22Rv1 (cell line): ENCODE data around the gene AR.
A peak's percentile ranks its signal among the peaks of the same experiment; 100 is the strongest.

Source experiments
- H3K27ac ChIP-seq: fragments of 450-650 bp; 2 replicates; pipeline ENCODE4 v1.5.1; 2017
- ZFX ChIP-seq: fragments of 450-650 bp; IDR thresholded peaks from 2 replicates; pipeline ENCODE4 v1.6.1; 2017; ENCODE audit warnings: antibody characterized with exemption, borderline replicate concordance
- TF ChIP-seq, protein P1 (sequence below): fragments of 450-650 bp; IDR thresholded peaks from 2 replicates; pipeline ENCODE4 v1.5.1; 2017; ENCODE audit warnings: mild to moderate bottlenecking

The AR gene

GRCh38 chrX:67724359-67725110, 180.7 kb downstream of the AR start:
- H3K27ac ChIP-seq, result no peak overlapping the region
- TF ChIP-seq, protein P1, sequence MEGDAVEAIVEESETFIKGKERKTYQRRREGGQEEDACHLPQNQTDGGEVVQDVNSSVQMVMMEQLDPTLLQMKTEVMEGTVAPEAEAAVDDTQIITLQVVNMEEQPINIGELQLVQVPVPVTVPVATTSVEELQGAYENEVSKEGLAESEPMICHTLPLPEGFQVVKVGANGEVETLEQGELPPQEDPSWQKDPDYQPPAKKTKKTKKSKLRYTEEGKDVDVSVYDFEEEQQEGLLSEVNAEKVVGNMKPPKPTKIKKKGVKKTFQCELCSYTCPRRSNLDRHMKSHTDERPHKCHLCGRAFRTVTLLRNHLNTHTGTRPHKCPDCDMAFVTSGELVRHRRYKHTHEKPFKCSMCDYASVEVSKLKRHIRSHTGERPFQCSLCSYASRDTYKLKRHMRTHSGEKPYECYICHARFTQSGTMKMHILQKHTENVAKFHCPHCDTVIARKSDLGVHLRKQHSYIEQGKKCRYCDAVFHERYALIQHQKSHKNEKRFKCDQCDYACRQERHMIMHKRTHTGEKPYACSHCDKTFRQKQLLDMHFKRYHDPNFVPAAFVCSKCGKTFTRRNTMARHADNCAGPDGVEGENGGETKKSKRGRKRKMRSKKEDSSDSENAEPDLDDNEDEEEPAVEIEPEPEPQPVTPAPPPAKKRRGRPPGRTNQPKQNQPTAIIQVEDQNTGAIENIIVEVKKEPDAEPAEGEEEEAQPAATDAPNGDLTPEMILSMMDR, result no peak
- no peak for TF ChIP-seq ZFX

- H3K27ac ChIP-seq, result no peak overlapping the region
- TF ChIP-seq, protein P1, result no peak
- no peak for TF ChIP-seq ZFX
Observed at GRCh38 chrX:67725471-67725870, 181.7 kb downstream of the AR start.

- TF ChIP-seq ZFX, result no peak
- TF ChIP-seq, protein P1, result no peak
Observed at GRCh38 chrX:67726018-67726417, 182.2 kb downstream of the AR start.

DNA sequence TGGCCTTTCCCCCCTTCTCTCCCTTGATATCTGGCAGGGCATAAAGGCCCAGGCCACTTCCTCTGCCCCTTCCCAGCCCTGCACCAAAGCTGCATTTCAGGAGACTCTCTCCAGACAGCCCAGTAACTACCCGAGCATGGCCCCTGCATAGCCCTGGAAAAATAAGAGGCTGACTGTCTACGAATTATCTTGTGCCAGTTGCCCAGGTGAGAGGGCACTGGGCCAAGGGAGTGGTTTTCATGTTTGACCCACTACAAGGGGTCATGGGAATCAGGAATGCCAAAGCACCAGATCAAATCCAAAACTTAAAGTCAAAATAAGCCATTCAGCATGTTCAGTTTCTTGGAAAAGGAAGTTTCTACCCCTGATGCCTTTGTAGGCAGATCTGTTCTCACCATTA, 183.8 kb downstream of the AR start:
- no peak overlapping the region for H3K27ac ChIP-seq
- TF ChIP-seq, protein P1, result no peak
- TF ChIP-seq ZFX, result no peak

More at GRCh38 chrX:67726018-67726417, 182.2 kb downstream of the AR start:
- no peak overlapping the region for H3K27ac ChIP-seq

DNA sequence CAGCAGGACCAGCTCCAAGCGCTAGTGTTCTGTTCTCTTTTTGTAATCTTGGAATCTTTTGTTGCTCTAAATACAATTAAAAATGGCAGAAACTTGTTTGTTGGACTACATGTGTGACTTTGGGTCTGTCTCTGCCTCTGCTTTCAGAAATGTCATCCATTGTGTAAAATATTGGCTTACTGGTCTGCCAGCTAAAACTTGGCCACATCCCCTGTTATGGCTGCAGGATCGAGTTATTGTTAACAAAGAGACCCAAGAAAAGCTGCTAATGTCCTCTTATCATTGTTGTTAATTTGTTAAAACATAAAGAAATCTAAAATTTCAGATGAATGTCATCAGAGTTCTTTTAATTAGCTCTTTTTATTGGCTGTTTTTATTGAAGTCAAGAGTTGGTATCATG, 186.5 kb downstream of the AR start:
- TF ChIP-seq, protein P1, result no peak
- TF ChIP-seq ZFX, result no peak
- peak overlapping the region; percentile 8; the same call in 1 of the 2 replicates for H3K27ac ChIP-seq

GRCh38 chrX:67731061-67731460, 187.2 kb downstream of the AR start:
- H3K27ac ChIP-seq, result no peak overlapping the region
- TF ChIP-seq ZFX, result no peak
- TF ChIP-seq, protein P1, result no peak

- TF ChIP-seq, protein P1, result no peak
- no peak for TF ChIP-seq ZFX
- H3K27ac ChIP-seq, result no peak overlapping the region
Observed at GRCh38 chrX:67732864-67733263, 189.0 kb downstream of the AR start.
